DMS114 treated with DMSO at 0.1 percent for 48 hours (cell line): Measurements from ENCODE around the gene DHX58.

Source experiments
- DNase-seq: peaks from one replicate; lab custom pipeline; 2025; ENCODE audit not compliant: unreplicated experiment; lab: John Stamatoyannopoulos, UW

Gene DHX58

GRCh38 chr17:42056635-42057034, 55.9 kb downstream of the DHX58 start:
- no peak for DNase-seq

- DNase-seq, result no peak
Measured at GRCh38 chr17:42055496-42055895, 57.0 kb downstream of the DHX58 start.

GRCh38 chr17:42055027-42055426, 57.5 kb downstream of the DHX58 start:
- no peak for DNase-seq

GRCh38 chr17:42053731-42054500, 58.6 kb downstream of the DHX58 start:
- no peak for DNase-seq

GRCh38 chr17:42052346-42052877, 60.1 kb downstream of the DHX58 start:
- no peak for DNase-seq

GRCh38 chr17:42051645-42052044, 60.9 kb downstream of the DHX58 start:
- no peak for DNase-seq
